ACHN (cell line): ENCODE measurements around the gene TRPV6.

Source experiments
- DNase-seq: peaks from one replicate; pipeline ENCODE4 v3.0.0-alpha.2; 2015
- in situ Hi-C: cut with HindIII; loops from 2 replicates; pipeline ENCODE4 v1.10.0; 2017; ENCODE audit warnings: low sequenced_read_pairs, low pct_ligation_motif_present, low pct_unique_long_range_greater_than_20kb

Gene TRPV6

GRCh38 chr7:142890874-142891485 is 5.4 kb upstream of the TRPV6 start:
- in situ Hi-C loops: no loop called here

GRCh38 chr7:142889816-142890215 is 4.3 kb upstream of the TRPV6 start:
- no peak for DNase-seq
- in situ Hi-C loops: no loop called here

More at GRCh38 chr7:142890874-142891485, 5.4 kb upstream of the TRPV6 start:
- no peak for DNase-seq

GRCh38 chr7:142887282-142888015 is 1.9 kb upstream of the TRPV6 start:
- in situ Hi-C loops: no loop called here
- no peak for DNase-seq

GRCh38 chr7:142886866-142887265 is 1.3 kb upstream of the TRPV6 start:
- no peak for DNase-seq
- in situ Hi-C loops: no loop called here

GRCh38 chr7:142884286-142884640 is 1.3 kb downstream of the TRPV6 start:
- no peak for DNase-seq
- in situ Hi-C loops: no loop called here

GRCh38 chr7:142883571-142884285 is 1.8 kb downstream of the TRPV6 start:
- no peak for DNase-seq
- in situ Hi-C loops: no loop called here

- in situ Hi-C loops: no loop called here
- no peak for DNase-seq
These were observed 2.4 kb downstream of the TRPV6 start for GRCh38 chr7:142883145-142883544.

GRCh38 chr7:142882338-142882678 is 3.2 kb downstream of the TRPV6 start:
- in situ Hi-C loops: no loop called here
- DNase-seq: no peak

- in situ Hi-C loops: no loop called here
- DNase-seq: no peak
These were observed 3.8 kb downstream of the TRPV6 start for GRCh38 chr7:142881586-142882337.

- in situ Hi-C loops: no loop called here
- DNase-seq: peak; percentile 60
These were observed 4.6 kb downstream of the TRPV6 start for GRCh38 chr7:142880876-142881505.

GRCh38 chr7:142879060-142879459 is 6.5 kb downstream of the TRPV6 start:
- in situ Hi-C loops: no loop called here
- no peak for DNase-seq

GRCh38 chr7:142878315-142878714 is 7.2 kb downstream of the TRPV6 start:
- in situ Hi-C loops: no loop called here
- no peak for DNase-seq

GRCh38 chr7:142876991-142877910 is 8.3 kb downstream of the TRPV6 start:
- in situ Hi-C loops: no loop called here
- no peak for DNase-seq

GRCh38 chr7:142876236-142876960 is 9.1 kb downstream of the TRPV6 start:
- no peak for DNase-seq
- in situ Hi-C loops: no loop called here

- DNase-seq: no peak
- in situ Hi-C loops: no loop called here
These were observed 10.1 kb downstream of the TRPV6 start for GRCh38 chr7:142875456-142875855.

GRCh38 chr7:142874837-142875236 is 10.7 kb downstream of the TRPV6 start:
- in situ Hi-C loops: no loop called here
- DNase-seq: no peak

- DNase-seq: no peak
- in situ Hi-C loops: no loop called here
These were observed 11.1 kb downstream of the TRPV6 start for GRCh38 chr7:142874409-142874808.
